HFF-Myc (cell line): ENCODE results near the gene ADCYAP1R1.

Experiments
- DNase-seq: peaks from one replicate; pipeline ENCODE4 v3.0.0-alpha.2; 2011; ENCODE audit warnings: low read depth; ENCODE audit errors: extremely low read depth
- H3K4me3 ChIP-seq: replicated peaks from 2 replicates; pipeline ENCODE4 v1.5.1; 2011; ENCODE audit warnings: low read depth, mild to moderate bottlenecking, control low read depth, low read length
- CTCF ChIP-seq: IDR thresholded peaks from 2 replicates; pipeline ENCODE4 v1.5.1; 2012; ENCODE audit warnings: mild to moderate bottlenecking, low read depth, low read length, control low read depth; ENCODE audit errors: missing control alignments

ADCYAP1R1 gene

GRCh38 chr7:31065021-31065593 lies 13.0 kb downstream of the ADCYAP1R1 start:
- H3K4me3 ChIP-seq, result no peak overlapping the region
- no peak for DNase-seq
- no peak for TF ChIP-seq CTCF

GRCh38 chr7:31065840-31066239 lies 13.7 kb downstream of the ADCYAP1R1 start:
- no peak for TF ChIP-seq CTCF
- no peak overlapping the region for H3K4me3 ChIP-seq
- no peak for DNase-seq

GRCh38 chr7:31066516-31067130 lies 14.5 kb downstream of the ADCYAP1R1 start:
- no peak for TF ChIP-seq CTCF
- no peak for DNase-seq
- no peak overlapping the region for H3K4me3 ChIP-seq

GRCh38 chr7:31067491-31067890 lies 15.4 kb downstream of the ADCYAP1R1 start:
- no peak for TF ChIP-seq CTCF
- no peak overlapping the region for H3K4me3 ChIP-seq
- no peak for DNase-seq

GRCh38 chr7:31068006-31068675 lies 16.0 kb downstream of the ADCYAP1R1 start:
- no peak for DNase-seq
- no peak for TF ChIP-seq CTCF
- H3K4me3 ChIP-seq, result no peak overlapping the region

- no peak overlapping the region for H3K4me3 ChIP-seq
- DNase-seq, result no peak
- TF ChIP-seq CTCF, result no peak
Measured at GRCh38 chr7:31069860-31070555, 17.9 kb downstream of the ADCYAP1R1 start.
